Hypothalamus (tissue), 51 donors: ENCODE data around the gene ITGA5.

ENCODE experiments used
- DNase-seq, 51 donors: peaks; one replicate each; lab custom pipeline; 2025; lab: John Stamatoyannopoulos, UW

The ITGA5 gene

GRCh38 chr12:54392485-54393206, 26.4 kb downstream of the ITGA5 start:
- no peak for DNase-seq

- peak in 32 of 51 donors; percentile 6 to 71 (median 49) for DNase-seq
These were observed 28.2 kb downstream of the ITGA5 start for GRCh38 chr12:54390668-54391551.

DNA sequence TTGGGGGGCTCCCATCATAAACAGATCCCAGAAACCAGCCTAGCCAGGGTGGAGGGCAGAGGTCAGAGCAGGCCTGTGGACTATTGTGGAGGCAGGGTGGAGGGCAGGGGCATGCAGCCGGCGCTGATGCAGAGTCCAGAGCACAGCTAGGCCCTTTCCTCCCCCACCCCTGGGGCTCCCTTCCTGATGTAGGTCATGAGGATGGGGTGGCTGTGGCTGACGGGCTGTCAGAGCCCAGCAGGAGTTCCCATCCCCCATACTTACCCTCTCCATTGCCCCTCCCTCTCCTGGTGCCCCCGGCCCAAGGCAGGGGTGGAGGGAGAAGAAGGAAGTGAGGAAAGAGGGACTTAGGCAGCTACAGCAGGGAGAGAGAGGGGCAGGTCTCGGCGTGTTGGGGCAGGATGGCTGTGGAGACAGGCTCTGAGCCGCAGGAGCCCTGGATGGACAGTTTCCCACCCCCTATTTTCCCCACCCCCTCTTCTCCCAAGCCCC, 28.8 kb downstream of the ITGA5 start:
- peak in 1 of 51 donors; percentile 14 for DNase-seq

GRCh38 chr12:54389607-54390175, 29.4 kb downstream of the ITGA5 start:
- no peak for DNase-seq

GRCh38 chr12:54389134-54389508, 29.9 kb downstream of the ITGA5 start:
- no peak for DNase-seq

- DNase-seq: no peak
These were observed 30.6 kb downstream of the ITGA5 start for GRCh38 chr12:54388237-54389133.

GRCh38 chr12:54387114-54387467, 32.0 kb downstream of the ITGA5 start:
- no peak for DNase-seq

- DNase-seq: no peak
These were observed 32.5 kb downstream of the ITGA5 start for GRCh38 chr12:54386403-54387113.

DNA sequence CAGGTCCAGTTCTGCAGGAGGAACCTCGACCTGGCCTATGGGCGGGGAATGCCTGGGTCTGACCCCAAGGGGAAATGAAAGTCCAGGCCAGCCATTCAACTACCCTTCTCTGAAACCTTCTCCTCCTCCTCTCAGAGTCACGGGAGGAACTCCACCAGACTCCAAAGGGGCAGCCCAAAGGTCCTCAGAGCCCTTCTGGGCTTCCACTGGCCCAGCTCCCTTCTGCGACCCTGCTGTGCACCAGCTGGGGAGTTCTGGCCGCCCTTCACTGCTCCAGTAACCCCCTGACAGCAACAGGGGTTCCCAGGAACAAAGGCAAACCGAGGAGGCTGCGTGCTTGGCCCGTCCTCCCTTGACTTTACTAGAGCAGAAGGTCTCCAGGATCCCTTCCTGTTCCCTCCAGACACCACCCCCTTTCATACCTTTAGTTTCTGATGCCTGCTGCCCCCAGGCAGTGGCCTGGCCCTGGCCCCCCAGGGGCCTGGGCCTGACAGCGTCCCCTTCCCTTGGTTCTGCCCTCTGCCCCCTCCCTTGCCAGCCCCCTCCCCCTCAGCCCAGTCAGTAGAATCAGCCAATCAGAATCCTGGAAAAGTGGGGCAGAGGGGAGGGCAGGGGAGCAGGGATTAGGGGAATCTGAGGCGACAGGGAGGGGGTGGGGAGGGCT, 33.7 kb downstream of the ITGA5 start:
- peak in 26 of 51 donors; percentile 14 to 70 (median 40) for DNase-seq

DNA sequence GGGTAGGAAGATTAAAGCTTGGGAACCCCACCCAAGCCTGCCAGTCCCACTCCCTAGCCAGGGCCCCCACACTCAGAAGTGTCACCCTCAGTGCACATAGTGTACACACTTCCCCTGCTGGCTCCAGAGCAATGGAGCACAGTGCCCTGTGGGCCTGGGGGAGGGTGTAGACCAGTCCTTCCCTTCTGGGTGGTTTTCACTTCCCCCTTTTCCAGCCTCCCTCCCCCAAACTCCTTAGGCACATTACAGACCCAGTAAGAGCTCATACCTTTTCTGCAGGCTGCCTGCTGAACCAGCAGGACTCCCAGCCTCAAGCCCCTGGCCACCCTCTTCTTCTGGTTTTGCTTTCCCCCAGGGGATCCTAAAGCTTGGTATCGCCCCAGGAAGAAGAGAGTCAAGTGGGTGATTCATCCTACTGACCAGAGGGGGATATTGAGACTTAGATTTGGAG, 34.5 kb downstream of the ITGA5 start, which contains the start of gene ZNF385A:
TSS of gene ZNF385A (minus strand) at position 143 of the 451 bp plus-strand sequence. CDS start 219 bp downstream, outside the sequence.
- DNase-seq: peak in 19 of 51 donors; percentile 14 to 50 (median 28)

GRCh38 chr12:54383041-54383609, 35.9 kb downstream of the ITGA5 start:
- DNase-seq: peak in 8 of 51 donors; percentile 25 to 47 (median 31)

DNA sequence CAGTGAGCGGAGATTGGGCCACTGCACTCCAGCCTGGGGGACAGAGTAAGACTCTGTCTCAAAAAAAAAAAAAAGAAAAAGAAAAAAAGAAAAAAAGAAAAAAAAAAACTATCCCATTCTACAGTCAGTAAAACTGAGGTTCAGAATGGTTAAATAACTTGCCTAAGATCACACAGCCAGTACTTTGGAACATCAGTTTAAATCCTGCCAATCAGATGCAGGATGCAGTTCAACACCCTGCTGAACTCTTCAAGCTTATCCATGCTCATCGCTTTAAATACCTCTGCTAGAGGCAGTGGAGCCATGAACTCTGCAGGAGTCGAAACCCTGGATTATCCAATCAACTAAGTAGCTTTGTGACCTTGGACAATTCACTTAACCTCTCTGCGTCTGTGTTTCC, 37.9 kb downstream of the ITGA5 start:
- no peak for DNase-seq

DNA sequence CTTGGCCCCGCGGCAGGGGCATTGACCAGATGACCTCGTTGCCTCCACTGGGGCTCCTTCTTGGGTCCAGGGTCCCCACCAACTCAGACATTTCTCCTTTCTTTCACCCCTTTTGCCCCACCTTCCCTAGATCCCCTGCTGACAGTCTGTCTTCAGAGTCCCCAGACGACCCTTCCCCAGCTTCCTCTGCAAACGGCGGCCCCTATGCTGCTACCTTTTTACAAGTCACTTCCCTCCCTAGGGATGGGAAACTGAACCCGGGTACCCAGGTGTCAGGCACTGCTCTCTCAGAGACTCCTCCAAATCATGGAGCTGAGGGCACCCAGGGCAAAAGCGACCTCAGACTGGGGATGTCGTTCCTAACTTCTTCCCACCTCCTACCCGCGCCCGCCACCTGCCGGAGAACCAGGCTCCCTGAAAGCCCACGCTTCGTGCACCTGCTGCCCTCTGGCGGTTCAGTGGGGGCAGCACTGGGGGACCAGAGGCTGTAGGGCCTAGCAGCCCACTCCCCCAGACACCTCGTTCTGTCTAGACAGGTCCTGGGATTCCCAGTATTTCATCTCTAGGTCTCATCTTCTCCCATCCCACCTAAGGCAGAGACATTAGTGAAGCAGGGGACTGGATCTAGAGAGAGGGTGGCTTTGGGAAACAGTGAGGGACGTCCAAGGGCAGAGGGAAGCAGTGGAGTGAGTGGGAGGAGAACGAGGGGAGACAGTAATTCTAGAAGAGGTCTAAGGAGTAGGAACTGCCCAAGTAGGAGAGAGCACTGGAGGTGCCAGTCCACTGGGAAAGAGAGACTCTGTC, 39.5 kb downstream of the ITGA5 start:
- DNase-seq: peak; percentile 19 to 91 (median 78)

GRCh38 chr12:54378796-54379397, 40.2 kb downstream of the ITGA5 start:
- peak in 25 of 51 donors; percentile 15 to 63 (median 47) for DNase-seq

- DNase-seq: no peak
These were observed 41.1 kb downstream of the ITGA5 start for GRCh38 chr12:54377797-54378515.

GRCh38 chr12:54377007-54377406, 42.1 kb downstream of the ITGA5 start:
- DNase-seq: no peak
